ENCODE data around the gene PCBD1. TPM values are rescaled to one million over a fixed set of nuclear protein-coding genes. Genes with fewer than 3 reads are reported as not detected.

The PCBD1 gene
- total RNA-seq, 1 donor from 2014 or later: 162 TPM

DNA sequence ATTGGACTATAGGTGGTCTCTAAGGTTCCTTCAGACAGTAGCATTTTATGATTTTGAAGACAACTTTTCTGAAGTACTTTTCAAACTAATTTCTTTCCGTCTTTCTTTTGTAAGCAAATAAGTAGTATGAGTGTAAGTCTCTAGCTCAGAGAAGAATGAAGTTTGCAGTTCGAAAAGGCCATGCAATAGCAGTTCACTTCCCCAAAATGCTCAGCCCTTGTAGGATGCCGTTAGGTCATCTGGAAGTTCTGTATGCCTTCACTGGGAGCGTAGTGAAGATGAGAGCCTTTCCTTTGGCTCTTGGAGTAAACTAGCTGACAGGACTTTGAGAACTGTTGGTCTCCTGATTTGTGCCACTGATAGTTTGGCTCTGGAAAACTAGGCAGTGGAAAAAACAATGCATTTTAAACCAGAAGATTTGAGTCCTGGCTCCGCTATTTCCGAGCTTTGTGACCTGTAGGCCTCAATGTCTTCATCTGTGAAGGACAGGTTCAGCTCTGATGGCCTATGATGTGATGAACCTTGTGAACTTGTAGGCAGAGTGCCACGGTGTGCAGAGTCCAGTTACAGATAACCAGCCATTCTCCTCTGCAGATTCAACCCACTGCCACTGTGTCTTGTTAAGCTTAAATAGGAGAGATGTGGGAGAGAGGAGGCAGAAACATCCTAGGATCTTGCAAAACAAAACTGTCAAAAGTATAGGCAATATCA lies 53.8 kb downstream of the PCBD1 start:
- no peak overlapping the region for H3K4me3 Mint-ChIP-seq (ENCODE audit: low read depth)
- H3K27ac Mint-ChIP-seq: no peak overlapping the region
- TF ChIP-seq, protein P1, sequence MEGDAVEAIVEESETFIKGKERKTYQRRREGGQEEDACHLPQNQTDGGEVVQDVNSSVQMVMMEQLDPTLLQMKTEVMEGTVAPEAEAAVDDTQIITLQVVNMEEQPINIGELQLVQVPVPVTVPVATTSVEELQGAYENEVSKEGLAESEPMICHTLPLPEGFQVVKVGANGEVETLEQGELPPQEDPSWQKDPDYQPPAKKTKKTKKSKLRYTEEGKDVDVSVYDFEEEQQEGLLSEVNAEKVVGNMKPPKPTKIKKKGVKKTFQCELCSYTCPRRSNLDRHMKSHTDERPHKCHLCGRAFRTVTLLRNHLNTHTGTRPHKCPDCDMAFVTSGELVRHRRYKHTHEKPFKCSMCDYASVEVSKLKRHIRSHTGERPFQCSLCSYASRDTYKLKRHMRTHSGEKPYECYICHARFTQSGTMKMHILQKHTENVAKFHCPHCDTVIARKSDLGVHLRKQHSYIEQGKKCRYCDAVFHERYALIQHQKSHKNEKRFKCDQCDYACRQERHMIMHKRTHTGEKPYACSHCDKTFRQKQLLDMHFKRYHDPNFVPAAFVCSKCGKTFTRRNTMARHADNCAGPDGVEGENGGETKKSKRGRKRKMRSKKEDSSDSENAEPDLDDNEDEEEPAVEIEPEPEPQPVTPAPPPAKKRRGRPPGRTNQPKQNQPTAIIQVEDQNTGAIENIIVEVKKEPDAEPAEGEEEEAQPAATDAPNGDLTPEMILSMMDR (IDR thresholded peaks at IDR 0.05; ENCODE audit: unreplicated experiment): no peak
- peaks cover 31% of the 10 kb centered on the region for H3K36me3 Mint-ChIP-seq (ENCODE audit: insufficient read depth)
- DNase-seq (ENCODE audit: low spot score, unreplicated experiment): no peak
- H3K9me3 Mint-ChIP-seq (ENCODE audit: low read depth): peaks cover 3% of the 10 kb centered on the region
- H3K27me3 Mint-ChIP-seq: no peaks in the 10 kb centered on the region
- H3K4me1 Mint-ChIP-seq (ENCODE audit: low read depth): peaks cover 8% of the 10 kb centered on the region

DNA sequence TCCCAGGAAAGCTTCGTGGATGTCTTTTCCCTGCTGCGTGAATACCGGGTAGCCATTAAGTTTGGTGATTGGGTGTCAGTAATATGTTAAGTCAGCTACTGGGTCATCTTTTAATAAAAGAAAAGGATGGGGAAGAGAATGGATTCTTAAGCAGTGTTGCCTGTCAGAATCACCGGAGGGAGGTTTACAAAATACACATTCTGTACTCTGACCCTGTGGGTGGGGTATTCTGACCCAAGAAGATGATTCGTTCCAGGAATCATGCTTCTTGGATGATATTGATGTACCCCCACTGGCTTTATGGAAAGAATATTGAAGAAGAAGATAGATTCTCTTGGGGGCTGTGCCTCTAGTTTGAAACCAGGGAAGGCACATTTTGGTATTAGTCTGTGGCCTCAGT lies 54.3 kb downstream of the PCBD1 start:
- Mint-ChIP-seq H3K36me3 (ENCODE audit: insufficient read depth) (peaks cover 31% of the 10 kb centered on the region), H3K4me1 (ENCODE audit: low read depth) (peaks cover 14% of the 10 kb centered on the region), H3K9me3 (ENCODE audit: low read depth) (peaks cover 3% of the 10 kb centered on the region), H3K4me3 (ENCODE audit: low read depth) (no peak overlapping the region), H3K27me3 (no peaks in the 10 kb centered on the region), H3K27ac (no peak overlapping the region)
- DNase-seq (ENCODE audit: low spot score, unreplicated experiment): no peak
- TF ChIP-seq, protein P1 (IDR thresholded peaks at IDR 0.05; ENCODE audit: unreplicated experiment): no peak

DNA sequence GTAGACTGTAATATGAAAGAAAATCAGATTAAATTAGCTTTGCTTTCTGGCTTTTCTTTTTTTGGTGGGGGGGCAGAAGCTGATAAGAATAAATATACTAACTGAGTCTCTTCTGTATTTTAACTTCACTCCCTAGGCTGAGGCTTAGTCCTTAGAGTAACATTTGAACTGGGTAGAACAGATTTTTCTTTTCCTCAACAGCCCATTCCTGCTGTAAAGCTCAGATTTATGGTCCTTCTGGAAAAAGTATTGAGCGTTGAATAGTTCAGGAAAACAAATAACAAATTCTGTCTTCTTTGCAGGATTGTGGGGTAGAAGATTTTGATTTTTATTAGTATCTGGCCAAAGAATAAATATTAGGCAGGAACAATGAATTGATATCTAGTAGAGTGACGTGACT lies 54.8 kb downstream of the PCBD1 start:
- H3K4me1 Mint-ChIP-seq (ENCODE audit: low read depth): peaks cover 18% of the 10 kb centered on the region

More for the DNA sequence above, 54.8 kb downstream of the PCBD1 start:
- Mint-ChIP-seq H3K9me3 (ENCODE audit: low read depth) (peaks cover 3% of the 10 kb centered on the region), H3K27me3 (no peaks in the 10 kb centered on the region), H3K36me3 (ENCODE audit: insufficient read depth) (peaks cover 31% of the 10 kb centered on the region), H3K4me3 (ENCODE audit: low read depth) (no peak overlapping the region), H3K27ac (no peak overlapping the region)
- no peak for DNase-seq (ENCODE audit: low spot score, unreplicated experiment)
- TF ChIP-seq, protein P1 (IDR thresholded peaks at IDR 0.05; ENCODE audit: unreplicated experiment): no peak

Other genes starting within 250 kb of the PCBD1 start
- 0.05 TPM in 1 of 2 replicates, not detected in the other for gene ADAMTS14, start 216.1 kb downstream of the PCBD1 start, total RNA-seq
- not detected in 2 replicates for gene TBATA, start 103.2 kb downstream of the PCBD1 start, total RNA-seq
- 82.1 and 93.6 TPM in 2 replicates for gene SGPL1, start 72.6 kb downstream of the PCBD1 start, total RNA-seq